ENCODE data around the gene CDCP2. TPM values are rescaled to one million over a fixed set of nuclear protein-coding genes. Genes with fewer than 3 reads are reported as not detected.

CDCP2 gene
- not detected for total RNA-seq

DNA sequence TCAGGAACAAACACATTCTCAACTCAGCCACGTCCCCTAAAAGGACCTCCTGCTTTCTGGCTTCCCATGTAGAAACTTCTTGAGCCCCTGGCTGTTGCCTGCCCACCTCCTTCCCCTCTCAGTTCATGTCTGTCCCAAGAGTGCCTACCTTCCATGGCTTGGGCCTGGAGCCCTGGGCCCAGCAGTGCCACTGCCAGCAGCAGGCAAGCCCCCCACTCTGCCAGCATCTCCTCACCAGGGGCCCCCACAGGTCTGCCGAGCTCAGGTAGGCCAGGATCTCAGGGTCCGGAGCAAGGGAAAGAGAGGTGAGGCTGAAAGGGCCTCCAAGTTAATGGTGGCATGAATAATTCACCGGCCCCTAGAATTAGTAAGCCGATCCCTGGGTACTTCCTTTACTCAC is at the start of gene CDCP2:
CDCP2 (minus strand) TSS at position 305 of the 400 bp plus-strand sequence; CDS start at position 227, 78 bp downstream.
- WGBS: 100% methylated on average over 5 of the region's 5 CpGs
- Histone ChIP-seq H3K4me1 (peaks cover 14% of the 10 kb centered on the region), H3K9me3 (no peaks in the 10 kb centered on the region), H3K4me3 (peak within 1 kb of the TSS; percentile 8), H3K27ac (peak within 1 kb of the TSS; percentile 69), H3K27me3 (no peaks in the 10 kb centered on the region), H3K36me3 (no peaks in the 10 kb centered on the region)
- TF ChIP-seq POLR2A (IDR thresholded peaks at IDR 0.05) (no peak), POLR2AphosphoS5 (IDR thresholded peaks at IDR 0.05) (no peak), EP300 (IDR thresholded peaks at IDR 0.05) (no peak)
- TF ChIP-seq, protein P1, sequence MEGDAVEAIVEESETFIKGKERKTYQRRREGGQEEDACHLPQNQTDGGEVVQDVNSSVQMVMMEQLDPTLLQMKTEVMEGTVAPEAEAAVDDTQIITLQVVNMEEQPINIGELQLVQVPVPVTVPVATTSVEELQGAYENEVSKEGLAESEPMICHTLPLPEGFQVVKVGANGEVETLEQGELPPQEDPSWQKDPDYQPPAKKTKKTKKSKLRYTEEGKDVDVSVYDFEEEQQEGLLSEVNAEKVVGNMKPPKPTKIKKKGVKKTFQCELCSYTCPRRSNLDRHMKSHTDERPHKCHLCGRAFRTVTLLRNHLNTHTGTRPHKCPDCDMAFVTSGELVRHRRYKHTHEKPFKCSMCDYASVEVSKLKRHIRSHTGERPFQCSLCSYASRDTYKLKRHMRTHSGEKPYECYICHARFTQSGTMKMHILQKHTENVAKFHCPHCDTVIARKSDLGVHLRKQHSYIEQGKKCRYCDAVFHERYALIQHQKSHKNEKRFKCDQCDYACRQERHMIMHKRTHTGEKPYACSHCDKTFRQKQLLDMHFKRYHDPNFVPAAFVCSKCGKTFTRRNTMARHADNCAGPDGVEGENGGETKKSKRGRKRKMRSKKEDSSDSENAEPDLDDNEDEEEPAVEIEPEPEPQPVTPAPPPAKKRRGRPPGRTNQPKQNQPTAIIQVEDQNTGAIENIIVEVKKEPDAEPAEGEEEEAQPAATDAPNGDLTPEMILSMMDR (IDR thresholded peaks at IDR 0.05): no peak
- DNase-seq (ENCODE audit: low spot score in 2 of 2): no peak

DNA sequence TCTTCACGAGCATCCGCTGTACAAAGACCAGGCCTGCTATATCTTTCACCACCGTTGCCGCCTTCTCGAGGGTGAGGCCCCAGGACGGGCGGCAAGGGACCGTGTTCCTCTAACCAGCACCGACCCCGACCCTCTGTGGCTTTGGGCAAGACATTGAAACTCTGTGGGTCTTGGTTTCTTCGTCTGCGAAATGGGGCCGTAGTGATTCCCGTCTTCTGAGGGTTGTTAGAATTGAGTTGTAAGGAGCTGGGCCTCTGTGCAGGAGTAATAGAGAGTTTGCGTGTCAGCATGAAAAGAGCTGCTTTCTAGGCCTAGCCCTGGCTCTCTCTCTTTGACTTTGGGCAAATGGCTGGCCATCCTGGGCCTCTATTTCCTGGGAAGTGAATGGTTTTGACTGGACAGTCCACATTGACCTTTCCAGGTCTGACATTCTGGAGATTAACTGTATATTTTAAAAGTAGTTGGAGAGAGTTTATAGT is 47.8 kb upstream of the CDCP2 start:
- H3K36me3 ChIP-seq: peaks cover 13% of the 10 kb centered on the region
- WGBS: 0% methylated on average over 1 of the region's 15 CpGs
- no peaks in the 10 kb centered on the region for H3K9me3 ChIP-seq
- peak overlapping the region; percentile 78 for H3K27ac ChIP-seq
- no peaks in the 10 kb centered on the region for H3K27me3 ChIP-seq
- H3K4me3 ChIP-seq: peak overlapping the region; percentile 76
- no peak for TF ChIP-seq POLR2A (IDR thresholded peaks at IDR 0.05)
- no peak for TF ChIP-seq POLR2AphosphoS5 (IDR thresholded peaks at IDR 0.05)
- TF ChIP-seq EP300 (IDR thresholded peaks at IDR 0.05): no peak
- TF ChIP-seq, protein P1 (IDR thresholded peaks at IDR 0.05): no peak
- no peak for DNase-seq (ENCODE audit: low spot score in 2 of 2)
- peaks cover 24% of the 10 kb centered on the region for H3K4me1 ChIP-seq

DNA sequence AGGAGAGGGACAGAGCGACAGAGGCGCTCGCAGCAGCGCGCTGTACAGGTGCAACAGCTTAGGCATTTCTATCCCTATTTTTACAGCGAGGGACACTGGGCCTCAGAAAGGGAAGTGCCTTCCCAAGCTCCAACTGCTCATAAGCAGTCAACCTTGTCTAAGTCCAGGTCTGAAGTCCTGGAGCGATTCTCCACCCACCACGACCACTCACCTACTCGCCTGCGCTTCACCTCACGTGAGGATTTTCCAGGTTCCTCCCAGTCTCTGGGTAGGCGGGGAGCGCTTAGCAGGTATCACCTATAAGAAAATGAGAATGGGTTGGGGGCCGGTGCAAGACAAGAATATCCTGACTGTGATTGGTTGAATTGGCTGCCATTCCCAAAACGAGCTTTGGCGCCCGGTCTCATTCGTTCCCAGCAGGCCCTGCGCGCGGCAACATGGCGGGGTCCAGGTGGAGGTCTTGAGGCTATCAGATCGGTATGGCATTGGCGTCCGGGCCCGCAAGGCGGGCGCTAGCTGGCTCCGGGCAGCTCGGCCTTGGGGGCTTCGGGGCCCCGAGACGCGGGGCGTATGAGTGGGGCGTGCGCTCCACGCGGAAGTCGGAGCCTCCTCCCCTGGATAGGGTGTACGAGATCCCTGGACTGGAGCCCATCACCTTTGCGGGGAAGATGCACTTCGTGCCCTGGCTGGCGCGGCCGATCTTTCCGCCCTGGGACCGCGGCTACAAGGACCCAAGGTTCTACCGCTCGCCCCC is 47.1 kb upstream of the CDCP2 start, which contains the start of the genes CYB5RL and MRPL37:
CYB5RL (minus strand) TSS at position 266 of the 754 bp plus-strand sequence. CDS start 4,414 bp downstream, outside the sequence.
MRPL37 (plus strand) TSS at position 403 of the 754 bp plus-strand sequence; CDS start at position 480, 77 bp downstream.
- peak within 1 kb of the TSS; percentile 78 for H3K27ac ChIP-seq
- H3K4me3 ChIP-seq: peak within 1 kb of the TSS; percentile 76
- no peaks in the 10 kb centered on the region for H3K9me3 ChIP-seq
- TF ChIP-seq, protein P1 (IDR thresholded peaks at IDR 0.05): no peak
- TF ChIP-seq POLR2AphosphoS5 (IDR thresholded peaks at IDR 0.05): peak in 1 of 3 donors; percentile 37
- H3K4me1 ChIP-seq: peaks cover 24% of the 10 kb centered on the region
- 3% methylated on average over 14 of the region's 51 CpGs for WGBS
- no peaks in the 10 kb centered on the region for H3K27me3 ChIP-seq
- H3K36me3 ChIP-seq: peaks cover 13% of the 10 kb centered on the region
- peak; percentile 95 for DNase-seq (ENCODE audit: low spot score in 2 of 2)

DNA sequence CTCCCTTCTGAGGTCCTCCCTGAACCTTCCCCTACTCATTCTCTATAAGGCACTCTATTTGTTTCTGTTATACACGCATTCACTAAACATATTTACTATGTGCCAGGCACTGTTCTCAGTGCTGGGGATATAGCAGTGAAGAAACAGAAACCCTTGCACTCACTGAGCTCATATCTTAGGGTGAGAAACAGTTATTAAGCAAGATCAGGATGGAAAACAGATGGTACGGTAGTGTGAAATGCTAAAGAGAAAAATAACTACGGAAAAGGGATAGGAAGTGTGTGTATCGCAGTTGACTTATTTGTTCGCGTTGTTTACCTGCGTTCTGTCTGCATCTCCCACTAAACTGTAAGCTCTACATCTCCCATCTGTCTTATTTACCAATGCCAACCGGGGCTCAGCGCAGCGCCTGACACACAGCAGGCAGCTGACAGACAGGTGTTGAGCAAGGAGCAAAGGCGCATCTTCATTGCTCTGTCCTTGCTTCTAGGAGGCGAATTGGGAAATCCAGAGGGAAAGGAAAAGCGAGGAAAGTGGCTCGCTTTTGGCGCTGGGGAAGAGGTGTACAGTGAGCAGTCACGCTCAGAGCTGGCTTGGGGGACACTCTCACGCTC is 46.5 kb upstream of the CDCP2 start:
- WGBS: 16% methylated on average over 17 of the region's 17 CpGs
- Histone ChIP-seq H3K27ac (peak overlapping the region; percentile 78), H3K4me3 (peak overlapping the region; percentile 76), H3K36me3 (peaks cover 19% of the 10 kb centered on the region), H3K27me3 (no peaks in the 10 kb centered on the region), H3K9me3 (no peaks in the 10 kb centered on the region), H3K4me1 (peaks cover 24% of the 10 kb centered on the region)
- DNase-seq (ENCODE audit: low spot score in 2 of 2): no peak
- TF ChIP-seq POLR2AphosphoS5 (IDR thresholded peaks at IDR 0.05): no peak
- TF ChIP-seq, protein P1 (IDR thresholded peaks at IDR 0.05): no peak
- no peak for TF ChIP-seq EP300 (IDR thresholded peaks at IDR 0.05)
- no peak for TF ChIP-seq POLR2A (IDR thresholded peaks at IDR 0.05)

DNA sequence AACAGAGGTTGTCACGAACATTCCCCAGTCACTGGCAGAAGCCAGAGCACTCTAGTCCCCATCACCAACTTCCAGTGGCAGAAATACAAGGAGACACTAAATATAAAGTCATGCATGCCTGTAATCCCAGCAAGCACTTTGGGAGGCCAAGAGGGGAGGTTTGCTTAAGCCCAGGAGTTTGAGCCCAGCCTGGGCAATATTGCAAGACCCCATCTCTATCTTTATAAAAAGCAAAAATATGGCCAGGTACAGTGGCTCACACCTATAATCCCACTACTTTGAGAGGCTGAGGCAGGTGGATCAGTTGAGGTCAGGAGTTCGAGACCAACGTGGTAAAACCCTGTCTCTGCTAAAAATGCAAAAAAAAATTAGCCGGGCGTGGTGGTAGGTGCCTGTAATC is 40.7 kb upstream of the CDCP2 start:
- no peak overlapping the region for H3K27ac ChIP-seq
- peaks cover 54% of the 10 kb centered on the region for H3K36me3 ChIP-seq
- TF ChIP-seq, protein P1 (IDR thresholded peaks at IDR 0.05): no peak
- TF ChIP-seq EP300 (IDR thresholded peaks at IDR 0.05) (no peak), POLR2A (IDR thresholded peaks at IDR 0.05) (no peak), POLR2AphosphoS5 (IDR thresholded peaks at IDR 0.05) (no peak)
- 95% methylated on average over 5 of the region's 5 CpGs for WGBS
- no peaks in the 10 kb centered on the region for H3K27me3 ChIP-seq
- H3K4me3 ChIP-seq: no peak overlapping the region
- H3K9me3 ChIP-seq: no peaks in the 10 kb centered on the region
- no peak for DNase-seq (ENCODE audit: low spot score in 2 of 2)
- H3K4me1 ChIP-seq: no peaks in the 10 kb centered on the region
